Mesodermal cell (in vitro differentiated cells): Measurements from ENCODE around the gene KIAA2012.

Experiments used
- H3K27ac ChIP-seq: 2 replicates; pipeline ENCODE4 v1.7.0; 2013; ENCODE audit warnings: mild to moderate bottlenecking, low read depth, low read length, moderate library complexity; ENCODE audit not compliant: severe bottlenecking
- H3K36me3 ChIP-seq: 2 replicates; pipeline ENCODE4 v1.7.1; 2013; ENCODE audit warnings: mild to moderate bottlenecking, low read length, moderate library complexity; ENCODE audit not compliant: control insufficient read depth, insufficient read depth
- H3K4me1 ChIP-seq: one replicate; pipeline ENCODE4 v1.7.1; 2013; ENCODE audit warnings: mild to moderate bottlenecking, low read length; ENCODE audit not compliant: insufficient read depth, control insufficient read depth, poor library complexity, severe bottlenecking
- H3K4me3 ChIP-seq: 2 replicates; pipeline ENCODE4 v1.7.0; 2013; ENCODE audit warnings: low read length, control low read depth, mild to moderate bottlenecking; ENCODE audit not compliant: insufficient read depth, poor library complexity, severe bottlenecking; ENCODE audit errors: extremely low read depth
- H3K9me3 ChIP-seq: 2 replicates; pipeline ENCODE4 v1.7.1; 2013; ENCODE audit warnings: mild to moderate bottlenecking, low read length, moderate library complexity; ENCODE audit not compliant: control insufficient read depth
- WGBS, 2 experiments: methylation state at CpG; one replicate each; pipeline ENCODE4 v1.1.5; 2013; ENCODE audit warnings: missing lambda C conversion rate in 2 of 2; ENCODE audit not compliant: insufficient coverage in 2 of 2; 5-methylcytosine and 5-hydroxymethylcytosine counted together

KIAA2012 gene

DNA sequence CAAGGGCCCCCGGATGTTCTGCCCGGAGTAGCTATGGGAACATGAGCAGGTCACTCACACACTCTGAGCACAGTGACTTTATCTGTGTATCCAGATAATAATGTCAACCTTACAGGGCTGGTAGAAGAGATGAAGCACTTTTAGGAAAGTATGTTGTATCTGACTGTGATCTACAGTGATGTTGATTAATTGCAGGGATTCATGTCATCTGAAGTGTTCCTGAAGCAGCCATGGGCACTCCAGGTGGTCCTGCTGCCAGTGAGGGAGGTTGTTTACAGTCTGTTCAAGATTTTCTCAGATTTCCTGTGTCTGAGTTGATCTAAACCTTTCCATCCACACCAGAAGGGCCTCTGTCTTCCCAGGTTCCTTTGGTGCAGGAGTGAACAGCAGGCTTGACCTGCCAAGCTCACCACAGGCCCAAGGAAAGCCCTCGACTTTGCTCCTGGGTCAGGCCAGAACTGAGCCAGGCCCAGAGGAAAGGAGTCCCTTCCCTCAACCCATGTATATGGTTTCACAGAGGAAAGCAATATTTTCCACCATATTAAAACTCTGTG, 28.0 kb downstream of the KIAA2012 start:
- no peaks in the 10 kb centered on the region for H3K36me3 ChIP-seq
- 93% methylated on average over 2 of the region's 3 CpGs; no CpG with 5 or more reads in 1 of the 2 experiments for WGBS, 2 experiments
- H3K4me3 ChIP-seq = no peak overlapping the region
- no peaks in the 10 kb centered on the region for H3K9me3 ChIP-seq
- H3K27ac ChIP-seq = peak overlapping the region; percentile 5
- no peaks in the 10 kb centered on the region for H3K4me1 ChIP-seq

DNA sequence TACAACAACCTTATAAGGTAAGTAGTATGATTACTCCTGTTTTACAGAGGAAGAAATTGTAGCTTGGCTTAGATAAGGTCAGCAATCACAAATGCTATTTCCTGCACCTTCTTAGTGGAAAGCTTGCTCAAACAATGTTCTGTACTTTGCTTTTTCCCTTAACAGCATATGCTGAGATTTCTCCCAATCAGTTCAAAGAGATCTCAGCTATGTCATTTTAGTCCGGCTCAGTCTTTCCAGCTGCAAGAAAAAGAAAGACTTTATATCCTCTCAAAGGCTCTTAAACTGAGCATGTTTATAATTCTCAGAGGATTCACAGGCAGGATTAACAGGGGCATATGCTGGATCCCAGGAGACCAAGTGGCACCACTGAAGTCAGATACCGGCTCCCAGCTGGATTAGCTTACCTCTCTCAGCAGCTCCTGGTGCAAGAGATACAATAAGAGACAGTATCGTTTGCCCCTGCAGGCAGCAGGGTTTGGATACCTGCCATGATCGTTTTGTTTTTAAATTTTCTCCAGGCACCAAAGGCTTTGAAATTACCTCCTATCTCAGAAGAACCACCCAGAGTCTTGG, 29.5 kb downstream of the KIAA2012 start:
- WGBS, 2 experiments = 52 to 57% methylated on average over 3 to 4 of the region's 4 CpGs
- Histone ChIP-seq H3K36me3 (no peaks in the 10 kb centered on the region), H3K9me3 (no peaks in the 10 kb centered on the region), H3K4me3 (no peak overlapping the region), H3K4me1 (no peaks in the 10 kb centered on the region), H3K27ac (peak overlapping the region; percentile 31)

DNA sequence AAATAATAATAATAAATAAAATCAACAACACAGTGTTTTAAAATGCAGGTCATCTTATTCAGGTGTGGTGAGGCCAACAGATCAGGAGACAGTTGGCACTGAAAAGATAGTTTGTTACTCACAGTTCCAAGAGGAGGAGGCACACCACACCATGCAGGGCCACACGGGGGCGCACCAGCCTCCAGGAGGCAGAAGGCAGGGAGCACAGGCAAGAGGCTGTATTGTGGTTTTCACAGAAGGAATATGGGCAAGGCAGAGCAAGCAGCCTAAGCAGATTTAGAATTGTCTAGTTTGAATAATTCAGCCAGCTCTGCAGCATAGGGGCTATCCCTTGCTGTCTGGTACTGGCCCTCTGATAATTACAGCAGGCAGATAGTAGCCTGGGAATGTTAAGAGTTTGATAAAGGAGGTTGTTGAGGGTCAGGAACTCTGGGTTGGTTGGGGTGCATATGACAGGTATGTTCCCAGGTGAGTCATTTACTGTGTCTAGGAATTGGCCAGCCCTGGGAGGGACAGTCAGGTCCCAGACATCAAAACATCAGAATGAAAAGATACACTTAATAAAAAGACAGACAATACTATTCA, 31.3 kb downstream of the KIAA2012 start:
- no peak overlapping the region for H3K4me3 ChIP-seq
- H3K9me3 ChIP-seq = no peaks in the 10 kb centered on the region
- no peaks in the 10 kb centered on the region for H3K36me3 ChIP-seq
- no peak overlapping the region for H3K27ac ChIP-seq
- no peaks in the 10 kb centered on the region for H3K4me1 ChIP-seq
- WGBS, 2 experiments = 30 to 44% methylated on average over 2 of the region's 2 CpGs

DNA sequence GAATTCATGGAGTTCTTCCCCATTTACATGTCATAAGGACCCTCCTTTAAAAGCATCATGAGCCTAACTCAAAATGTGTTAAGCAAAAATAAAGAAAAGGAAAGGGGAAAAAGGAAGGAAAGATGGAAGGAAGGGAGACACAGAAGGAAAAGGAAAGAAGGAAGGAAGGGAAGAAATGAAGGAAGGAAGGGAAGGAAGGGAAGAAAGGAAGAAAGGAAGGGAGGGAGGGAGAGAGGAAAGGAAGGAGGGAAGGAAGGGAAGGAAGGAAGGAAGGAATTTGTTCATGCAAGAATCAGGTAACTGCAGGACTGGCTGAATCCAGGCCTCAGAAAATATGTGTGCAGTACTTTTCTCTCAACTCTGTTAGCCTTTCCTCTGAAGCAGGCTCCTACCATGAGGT, 32.0 kb downstream of the KIAA2012 start:
- no peak overlapping the region for H3K27ac ChIP-seq
- H3K4me3 ChIP-seq = no peak overlapping the region
- no peaks in the 10 kb centered on the region for H3K4me1 ChIP-seq
- H3K9me3 ChIP-seq = no peaks in the 10 kb centered on the region
- no peaks in the 10 kb centered on the region for H3K36me3 ChIP-seq

- 92 to 96% methylated on average over 3 of the region's 3 CpGs for WGBS, 2 experiments
- no peaks in the 10 kb centered on the region for H3K4me1 ChIP-seq
- no peak overlapping the region for H3K4me3 ChIP-seq
- H3K36me3 ChIP-seq = no peaks in the 10 kb centered on the region
- H3K27ac ChIP-seq = no peak overlapping the region
- no peaks in the 10 kb centered on the region for H3K9me3 ChIP-seq
Measured at GRCh38 chr2:202108345-202108744, 35.3 kb downstream of the KIAA2012 start.

DNA sequence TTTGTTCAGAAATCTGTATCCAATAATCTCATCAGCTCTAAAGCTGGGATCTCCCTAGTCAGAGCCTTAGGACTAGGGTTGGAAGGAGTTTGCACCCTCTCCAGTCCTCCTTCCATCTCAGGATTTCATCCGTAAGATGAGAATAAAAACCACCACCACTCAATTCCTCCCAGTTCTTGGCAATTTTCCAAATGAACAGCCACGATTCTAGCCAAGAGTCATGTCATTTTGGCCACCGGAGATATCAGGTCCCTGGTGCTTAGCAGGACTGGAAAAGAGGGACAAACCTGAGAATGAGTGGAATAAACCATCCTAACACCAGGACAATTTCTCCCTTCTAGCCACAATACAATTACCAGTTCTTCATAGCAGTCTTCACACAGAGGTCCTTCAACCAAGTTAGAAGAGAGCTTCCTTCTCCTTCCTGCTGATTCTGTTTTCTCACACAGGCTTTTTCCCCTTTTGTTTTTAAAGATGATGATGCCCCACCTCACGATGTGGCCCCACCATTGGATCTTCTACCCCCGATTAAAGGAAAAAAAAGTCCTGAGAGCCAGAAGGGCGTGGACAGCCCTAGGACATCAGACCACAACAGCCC, 36.2 kb downstream of the KIAA2012 start:
- Histone ChIP-seq H3K4me3 (no peak overlapping the region), H3K9me3 (no peaks in the 10 kb centered on the region), H3K4me1 (no peaks in the 10 kb centered on the region), H3K36me3 (no peaks in the 10 kb centered on the region), H3K27ac (no peak overlapping the region)
- WGBS, 2 experiments = 96 to 100% methylated on average over 4 of the region's 6 CpGs

GRCh38 chr2:202109737-202110184, 36.7 kb downstream of the KIAA2012 start:
- Histone ChIP-seq H3K9me3 (no peaks in the 10 kb centered on the region), H3K36me3 (no peaks in the 10 kb centered on the region), H3K27ac (no peak overlapping the region), H3K4me1 (peaks cover 3% of the 10 kb centered on the region), H3K4me3 (no peak overlapping the region)
- WGBS, 2 experiments = 79 to 82% methylated on average over 3 to 4 of the region's 5 CpGs

DNA sequence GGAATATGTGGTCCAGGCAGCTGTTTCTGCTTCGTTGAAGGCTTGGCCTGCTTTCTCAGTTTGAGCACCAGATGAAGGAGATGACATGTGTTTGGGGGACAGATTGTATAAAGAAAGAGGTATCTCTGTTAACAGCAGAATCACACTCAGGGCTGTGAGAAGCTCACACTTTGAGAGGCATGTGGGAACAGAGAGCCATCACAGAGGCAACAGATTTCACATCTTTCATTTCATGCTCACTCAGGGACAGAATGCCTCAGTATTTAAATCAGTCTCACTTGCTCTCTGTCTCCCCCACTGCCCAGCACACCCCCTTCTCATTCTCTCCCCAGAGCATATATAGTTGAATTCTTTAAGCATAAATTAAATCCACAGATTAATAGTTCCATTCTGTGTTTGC, 37.4 kb downstream of the KIAA2012 start:
- H3K9me3 ChIP-seq = no peaks in the 10 kb centered on the region
- 63 to 88% methylated on average over 1 of the region's 1 CpG for WGBS, 2 experiments
- no peak overlapping the region for H3K4me3 ChIP-seq
- H3K36me3 ChIP-seq = no peaks in the 10 kb centered on the region
- H3K27ac ChIP-seq = no peak overlapping the region
- H3K4me1 ChIP-seq = peaks cover 3% of the 10 kb centered on the region

GRCh38 chr2:202112041-202112440, 39.0 kb downstream of the KIAA2012 start:
- no peak overlapping the region for H3K27ac ChIP-seq
- peaks cover 3% of the 10 kb centered on the region for H3K4me1 ChIP-seq
- H3K36me3 ChIP-seq = no peaks in the 10 kb centered on the region
- no peak overlapping the region for H3K4me3 ChIP-seq
- 90 to 92% methylated on average over 5 to 7 of the region's 7 CpGs for WGBS, 2 experiments
- no peaks in the 10 kb centered on the region for H3K9me3 ChIP-seq

- Histone ChIP-seq H3K4me1 (peaks cover 3% of the 10 kb centered on the region), H3K27ac (no peak overlapping the region), H3K36me3 (no peaks in the 10 kb centered on the region), H3K4me3 (no peak overlapping the region), H3K9me3 (no peaks in the 10 kb centered on the region)
- 87 to 92% methylated on average over 4 to 5 of the region's 6 CpGs for WGBS, 2 experiments
Measured at GRCh38 chr2:202113571-202114142, 40.6 kb downstream of the KIAA2012 start.
